CD14-positive monocyte (primary cell): ENCODE data around the gene RNF175. TPM values are rescaled to one million over a fixed set of nuclear protein-coding genes. Genes with fewer than 3 reads are reported as not detected.

Experiments used
- DNase-seq, 3 donors: peaks; one replicate each; pipeline ENCODE4 v3.0.0-alpha.2; 2011 to 2022
- H2AFZ ChIP-seq: 2 replicates; pipeline ENCODE4 v1.6.0; 2012; ENCODE audit warnings: mild to moderate bottlenecking, low read depth, low read length, inconsistent platforms; ENCODE audit not compliant: insufficient read depth, poor library complexity, severe bottlenecking
- H3K27ac ChIP-seq, 2 donors: 1 replicate in 1 of 2; 2 replicates in 1 of 2; pipeline ENCODE4 v1.5.1; 2012 to 2013; ENCODE audit warnings: low read length in 2 of 2, control low read depth in 1 of 2, inconsistent platforms in 1 of 2, low read depth in 1 of 2, mild to moderate bottlenecking in 1 of 2
- H3K27me3 ChIP-seq, 2 donors: one replicate each; pipeline versions ENCODE4 v1.6.0 to v1.6.1; 2011 to 2013; ENCODE audit warnings: low read length in 2 of 2; ENCODE audit not compliant: control insufficient read depth in 2 of 2, insufficient read depth in 2 of 2
- H3K36me3 ChIP-seq, 2 donors: replicated peaks in 1 of 2; 1 replicate in 1 of 2; 2 replicates in 1 of 2; pipeline versions ENCODE4 v1.5.1 to v1.6.1; 2012 to 2013; ENCODE audit warnings: low read length in 2 of 2, control low read depth in 1 of 2, inconsistent platforms in 1 of 2, mild to moderate bottlenecking in 1 of 2; ENCODE audit not compliant: insufficient read depth in 2 of 2, control insufficient read depth in 1 of 2
- H3K4me1 ChIP-seq, 2 donors: 1 replicate in 1 of 2; 2 replicates in 1 of 2; pipeline versions ENCODE4 v1.5.1 to v1.6.1; 2012 to 2013; ENCODE audit warnings: low read length in 2 of 2, control low read depth in 1 of 2, inconsistent platforms in 1 of 2, mild to moderate bottlenecking in 1 of 2, moderate library complexity in 1 of 2; ENCODE audit not compliant: insufficient read depth in 2 of 2, control insufficient read depth in 1 of 2
- H3K4me2 ChIP-seq: replicated peaks from 2 replicates; pipeline ENCODE3; 2012; ENCODE audit warnings: low read length, moderate library complexity, mild to moderate bottlenecking; ENCODE audit not compliant: poor library complexity, severe bottlenecking; ENCODE audit errors: extremely low read depth
- H3K4me3 ChIP-seq, 3 experiments: fragments of 200-600 bp in 1 of 3; sonication (generic) in 1 of 3; replicated peaks in 1 of 3; 1 replicate in 2 of 3; 2 replicates in 1 of 3; pipeline ENCODE4 v1.5.1; 2011 to 2013; ENCODE audit warnings: low read length in 3 of 3, mild to moderate bottlenecking in 3 of 3, control low read depth in 2 of 3, low read depth in 2 of 3, inconsistent platforms in 1 of 3, moderate library complexity in 1 of 3
- H3K79me2 ChIP-seq: 2 replicates; pipeline ENCODE4 v1.6.0; 2012; ENCODE audit warnings: mild to moderate bottlenecking, control low read depth, inconsistent platforms, low read length, moderate library complexity; ENCODE audit not compliant: insufficient read depth
- H3K9ac ChIP-seq: 2 replicates; pipeline ENCODE4 v1.6.0; 2017; ENCODE audit warnings: low read length, mild to moderate bottlenecking; ENCODE audit not compliant: insufficient read depth, poor library complexity, severe bottlenecking
- H3K9me3 ChIP-seq, 2 donors: replicated peaks in 1 of 2; 1 replicate in 1 of 2; 2 replicates in 1 of 2; pipeline versions ENCODE4 v1.5.1 to v1.6.1; 2012 to 2013; ENCODE audit warnings: low read length in 2 of 2, control low read depth in 1 of 2; ENCODE audit not compliant: control insufficient read depth in 1 of 2, insufficient read depth in 1 of 2
- H4K20me1 ChIP-seq: 2 replicates; pipeline ENCODE4 v1.6.0; 2012; ENCODE audit warnings: mild to moderate bottlenecking, low read length, control low read depth, moderate library complexity; ENCODE audit not compliant: insufficient read depth
- H3K27ac Mint-ChIP-seq, 7 donors: one replicate each; pipeline ENCODE4 v1.8.0; 2020; ENCODE audit warnings: mild to moderate bottlenecking in 7 of 7, mixed read lengths in 7 of 7, moderate library complexity in 6 of 7, inconsistent platforms in 2 of 7
- H3K27me3 Mint-ChIP-seq, 3 donors: one replicate each; pipeline ENCODE4 v1.8.0; 2021 to 2022; ENCODE audit warnings: low read depth in 3 of 3, mild to moderate bottlenecking in 3 of 3, mixed read lengths in 3 of 3, moderate library complexity in 3 of 3, inconsistent platforms in 1 of 3
- H3K36me3 Mint-ChIP-seq, 2 donors: one replicate each; pipeline ENCODE4 v1.8.0; 2020; ENCODE audit warnings: mixed read lengths in 2 of 2, inconsistent platforms in 1 of 2, mild to moderate bottlenecking in 1 of 2
- H3K4me1 Mint-ChIP-seq: one replicate; pipeline ENCODE4 v1.8.0; 2020; ENCODE audit warnings: mild to moderate bottlenecking, mixed read lengths
- H3K4me3 Mint-ChIP-seq, 2 donors: one replicate each; pipeline ENCODE4 v1.8.0; 2020; ENCODE audit warnings: mild to moderate bottlenecking in 2 of 2, mixed read lengths in 2 of 2, moderate library complexity in 1 of 2
- H3K9me3 Mint-ChIP-seq, 7 donors: one replicate each; pipeline ENCODE4 v1.8.0; 2020 to 2022; ENCODE audit warnings: mixed read lengths in 7 of 7, mild to moderate bottlenecking in 6 of 7, moderate library complexity in 6 of 7, inconsistent platforms in 2 of 7
- WGBS: methylation state at CpG from one replicate; pipeline ENCODE4 v1.1.5; 2013; ENCODE audit warnings: missing lambda C conversion rate; ENCODE audit not compliant: insufficient coverage; 5-methylcytosine and 5-hydroxymethylcytosine counted together
- intact Hi-C, 2 donors: fragments of 100-400 bp; cut with micrococcal nuclease; formaldehyde crosslinking; loops; one replicate each; pipeline versions ENCODE4 v1.15.0 to v1.15.1; 2023
- polyA minus RNA-seq: library from RNA; depleted of rRNA, polyadenylated mRNA; stranded (reverse); fragments of >200 nt; gene quantifications from 2 replicates; pipeline ENCODE4 v1.2.3, GENCODE V29; 2012
- polyA plus RNA-seq, 3 donors: library from polyadenylated mRNA; depleted of rRNA in 1 of 3; unstranded in 2 of 3; stranded (reverse) in 1 of 3; fragments of 300-500 nt in 2 of 3; fragments of >200 nt in 1 of 3; fragmentation: Illumina TruSeq in 2 of 3; gene quantifications; 1 replicate in 2 of 3; 2 replicates in 1 of 3; pipeline ENCODE4 v1.2.3, GENCODE V29; 2012 to 2021
- total RNA-seq, 12 experiments: library from RNA in 1 of 12; stranded (reverse) in 1 of 12; fragments of 120-200 nt in 1 of 12; gene quantifications; one replicate each; pipeline ENCODE4 v1.2.4 and lab custom pipeline; 2013 to 2026; ENCODE audit warnings: mixed read lengths in 6 of 12, inconsistent platforms in 1 of 12
- TF ChIP-seq, protein P1 (sequence below): fragments of 200-600 bp; IDR thresholded peaks from one replicate; pipeline ENCODE4 v1.8.0; 2022; ENCODE audit warnings: antibody characterized with exemption, mild to moderate bottlenecking

The RNF175 gene
- 0.29 TPM for total RNA-seq (2013)
- polyA plus RNA-seq = under 1 TPM; 0.36 to 0.91 (median 0.55) TPM
- polyA minus RNA-seq = 0.14 and 0.48 TPM in 2 replicates
- total RNA-seq (lab: John Stamatoyannopoulos, UW) = 0.11 to 1.7 (median 0.50) reads per million in 11 experiments

DNA sequence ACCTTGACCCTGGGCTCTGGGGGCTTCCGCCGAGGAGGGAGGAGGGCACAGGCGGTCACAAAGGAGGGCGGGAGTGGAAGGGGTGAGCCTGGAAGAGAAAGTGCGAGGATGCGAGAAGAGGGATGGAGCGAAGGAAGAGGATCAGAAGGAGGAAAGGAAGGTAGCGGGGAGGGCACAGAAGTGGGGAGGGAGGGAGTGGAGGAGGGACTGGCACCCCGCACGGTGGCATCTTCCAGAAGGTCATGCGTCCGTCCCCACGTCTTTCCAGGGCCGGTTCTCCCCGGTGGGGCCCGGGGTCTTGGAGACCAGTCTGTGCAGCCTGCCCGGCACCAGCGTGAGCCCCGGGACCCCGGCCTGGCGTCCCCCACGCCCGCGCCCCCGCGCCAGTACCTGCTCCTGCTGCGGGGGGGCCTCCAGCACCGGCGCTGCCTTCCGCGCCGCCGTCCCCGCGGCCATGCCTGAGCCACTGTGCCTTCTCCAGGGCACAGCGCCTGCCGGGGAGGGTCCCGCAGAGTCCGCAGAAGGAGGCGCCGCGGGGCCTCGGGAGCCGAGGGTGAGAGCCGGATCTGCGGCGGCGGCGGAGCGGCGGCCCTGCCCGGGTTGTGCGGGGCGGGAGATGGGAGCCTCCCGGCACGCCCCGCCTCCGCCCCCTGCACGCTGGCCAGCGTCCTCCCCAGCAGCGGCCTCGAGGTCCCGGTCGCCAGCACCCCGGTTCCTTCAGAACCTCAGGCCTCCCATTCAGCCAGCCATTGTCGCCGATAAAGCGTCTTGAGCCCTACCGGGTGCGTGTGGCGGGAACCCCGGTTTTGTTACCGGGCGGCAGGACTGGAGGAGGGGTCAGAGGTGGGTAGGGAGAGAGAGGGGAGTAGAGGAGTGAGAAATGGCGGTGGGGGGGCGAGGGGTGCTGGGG is at the start of gene RNF175:
RNF175 (minus strand) TSS at position 618 of the 910 bp plus-strand sequence; CDS start at position 456, 162 bp downstream.
- intact Hi-C loops = loop anchor here in 1 of 2 donors (10.0 kb wide), 1 partner anchor 415 kb away; the partner anchor contains the start of gene MND1
- peaks cover 28 to 41% (median 38%) of the 10 kb centered on the region in 3 donors for H3K27me3 Mint-ChIP-seq

DNA sequence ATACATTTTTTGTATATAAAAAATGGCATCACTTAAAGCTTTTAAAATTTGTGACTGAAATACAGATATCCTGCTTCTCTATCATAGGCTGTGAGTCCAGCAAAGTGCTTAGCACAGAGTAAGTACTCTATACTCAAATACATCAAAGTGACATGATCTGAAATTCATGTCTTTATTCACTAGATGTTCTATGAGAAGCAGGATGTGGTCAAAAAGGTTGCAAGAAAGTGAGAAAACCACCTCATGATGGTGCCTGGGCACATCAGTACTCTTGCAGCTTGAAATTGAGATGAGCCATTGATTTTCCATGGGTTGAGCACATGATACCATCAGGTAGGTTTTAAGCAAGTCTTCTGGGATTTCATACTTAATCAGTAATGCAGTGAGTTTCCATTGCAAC is 49.5 kb upstream of the RNF175 start:
- Mint-ChIP-seq H3K27ac (no peak overlapping the region), H3K36me3 (no peaks in the 10 kb centered on the region), H3K4me1 (peaks cover 11% of the 10 kb centered on the region), H3K27me3 (peaks cover 6 to 23% (median 14%) of the 10 kb centered on the region in 3 donors), H3K9me3 (peaks cover 4 to 12% (median 8%) of the 10 kb centered on the region in 7 donors), H3K4me3 (no peak overlapping the region)
- H3K36me3 ChIP-seq = no peaks in the 10 kb centered on the region
- H3K9ac ChIP-seq = no peak overlapping the region
- H4K20me1 ChIP-seq = no peaks in the 10 kb centered on the region
- H3K79me2 ChIP-seq = no peaks in the 10 kb centered on the region
- H3K4me3 ChIP-seq = no peak overlapping the region
- no peak overlapping the region for H2AFZ ChIP-seq
- H3K9me3 ChIP-seq = peaks cover 0 to 10% of the 10 kb centered on the region in 2 donors
- no peak overlapping the region for H3K27ac ChIP-seq
- DNase-seq = no peak
- no peak overlapping the region for H3K4me2 ChIP-seq
- peaks cover 0 to 3% of the 10 kb centered on the region in 2 donors for H3K4me1 ChIP-seq
- H3K27me3 ChIP-seq = peaks cover 2 to 7% of the 10 kb centered on the region in 2 donors
- TF ChIP-seq, protein P1, sequence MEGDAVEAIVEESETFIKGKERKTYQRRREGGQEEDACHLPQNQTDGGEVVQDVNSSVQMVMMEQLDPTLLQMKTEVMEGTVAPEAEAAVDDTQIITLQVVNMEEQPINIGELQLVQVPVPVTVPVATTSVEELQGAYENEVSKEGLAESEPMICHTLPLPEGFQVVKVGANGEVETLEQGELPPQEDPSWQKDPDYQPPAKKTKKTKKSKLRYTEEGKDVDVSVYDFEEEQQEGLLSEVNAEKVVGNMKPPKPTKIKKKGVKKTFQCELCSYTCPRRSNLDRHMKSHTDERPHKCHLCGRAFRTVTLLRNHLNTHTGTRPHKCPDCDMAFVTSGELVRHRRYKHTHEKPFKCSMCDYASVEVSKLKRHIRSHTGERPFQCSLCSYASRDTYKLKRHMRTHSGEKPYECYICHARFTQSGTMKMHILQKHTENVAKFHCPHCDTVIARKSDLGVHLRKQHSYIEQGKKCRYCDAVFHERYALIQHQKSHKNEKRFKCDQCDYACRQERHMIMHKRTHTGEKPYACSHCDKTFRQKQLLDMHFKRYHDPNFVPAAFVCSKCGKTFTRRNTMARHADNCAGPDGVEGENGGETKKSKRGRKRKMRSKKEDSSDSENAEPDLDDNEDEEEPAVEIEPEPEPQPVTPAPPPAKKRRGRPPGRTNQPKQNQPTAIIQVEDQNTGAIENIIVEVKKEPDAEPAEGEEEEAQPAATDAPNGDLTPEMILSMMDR = no peak
- intact Hi-C loops = no loop called here

More for the DNA sequence above, at the start of gene RNF175:
- H3K79me2 ChIP-seq = no peaks in the 10 kb centered on the region
- no peaks in the 10 kb centered on the region for H4K20me1 ChIP-seq
- peaks cover 0 to under 1% of the 10 kb centered on the region in 2 donors for H3K9me3 ChIP-seq
- Mint-ChIP-seq H3K27ac (no peak within 1 kb of the TSS), H3K36me3 (peaks cover 3 to 5% of the 10 kb centered on the region in 2 donors), H3K4me3 (peak within 1 kb of the TSS; percentile 73 to 83), H3K9me3 (peaks cover 0 to 8% (median 3%) of the 10 kb centered on the region in 7 donors), H3K4me1 (peaks cover 26% of the 10 kb centered on the region)
- H3K27me3 ChIP-seq = peaks cover 3 to 31% of the 10 kb centered on the region in 2 donors
- DNase-seq = no peak
- H2AFZ ChIP-seq = peak within 1 kb of the TSS; percentile 79
- TF ChIP-seq, protein P1 = no peak
- H3K4me3 ChIP-seq = peak within 1 kb of the TSS in 2 of 3 experiments; percentile 26 to 71
- 12% methylated on average over 75 of the region's 76 CpGs for WGBS
- peaks cover 10 to 13% of the 10 kb centered on the region in 2 donors for H3K4me1 ChIP-seq
- H3K9ac ChIP-seq = peak within 1 kb of the TSS; percentile 52
- H3K27ac ChIP-seq = no peak within 1 kb of the TSS
- peak within 1 kb of the TSS; percentile 82 for H3K4me2 ChIP-seq
- no peaks in the 10 kb centered on the region for H3K36me3 ChIP-seq
